C4-2B (cell line): ENCODE results near the gene CDCA5.
A peak's percentile ranks its signal among the peaks of the same experiment; 100 is the strongest.

Experiments
- H3K27ac ChIP-seq: fragments of 450-650 bp; 2 replicates; pipeline ENCODE4 v1.5.1; 2017
- CTCF ChIP-seq: fragments of 450-650 bp; conservative IDR thresholded peaks from 2 replicates; pipeline ENCODE4 v1.5.1; 2017; ENCODE audit warnings: mild to moderate bottlenecking
- ZFX ChIP-seq: fragments of 450-650 bp; IDR thresholded peaks from 2 replicates; pipeline ENCODE4 v1.6.1; 2017

CDCA5 gene

GRCh38 chr11:65112546-65113360 lies 28.9 kb upstream of the CDCA5 start:
- TF ChIP-seq ZFX (no peak), CTCF (peak; percentile 99)
- peak overlapping the region; percentile 96 for H3K27ac ChIP-seq

GRCh38 chr11:65111744-65112545 lies 28.1 kb upstream of the CDCA5 start, which contains the start of gene TM7SF2:
TM7SF2 (plus strand) TSS chr11:65111872; CDS start chr11:65112016, 144 bp downstream.
- TF ChIP-seq CTCF (0 out of 2 replicates have a peak, but pooled peaks have one; percentile 46), ZFX (no peak)
- peak within 1 kb of the TSS; percentile 96 for H3K27ac ChIP-seq

DNA sequence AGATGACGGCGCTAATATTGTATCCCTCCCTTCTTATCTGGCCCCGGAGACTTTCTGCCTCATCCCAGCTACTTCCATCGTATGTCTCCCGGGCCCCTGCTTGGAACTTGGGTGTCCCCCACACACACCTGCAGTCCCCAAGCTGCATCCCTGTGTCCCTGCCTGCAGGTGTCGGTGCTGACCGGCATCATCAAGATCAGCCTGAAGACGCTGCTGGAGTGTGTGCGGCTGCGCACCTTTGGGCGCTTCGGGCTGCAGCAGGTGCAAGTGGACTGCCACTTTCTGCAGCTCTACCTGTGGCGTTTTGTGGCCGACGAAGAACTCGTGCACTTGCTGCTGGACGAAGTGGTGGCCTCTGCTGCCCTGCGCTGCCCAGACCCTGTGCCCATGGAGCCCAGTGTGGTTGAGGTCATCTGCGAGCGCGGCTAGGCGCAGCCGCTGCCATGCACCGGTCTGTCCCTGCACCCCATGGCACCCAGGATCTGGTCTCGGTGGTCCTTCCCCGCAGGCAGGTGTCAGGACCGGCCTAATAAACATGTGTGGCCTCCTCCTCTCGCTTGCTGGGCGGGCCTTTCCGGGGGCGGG lies 27.4 kb upstream of the CDCA5 start:
- no peak for TF ChIP-seq ZFX
- TF ChIP-seq CTCF, result no peak
- peak overlapping the region; percentile 96; the same call in 1 of the 2 replicates for H3K27ac ChIP-seq

DNA sequence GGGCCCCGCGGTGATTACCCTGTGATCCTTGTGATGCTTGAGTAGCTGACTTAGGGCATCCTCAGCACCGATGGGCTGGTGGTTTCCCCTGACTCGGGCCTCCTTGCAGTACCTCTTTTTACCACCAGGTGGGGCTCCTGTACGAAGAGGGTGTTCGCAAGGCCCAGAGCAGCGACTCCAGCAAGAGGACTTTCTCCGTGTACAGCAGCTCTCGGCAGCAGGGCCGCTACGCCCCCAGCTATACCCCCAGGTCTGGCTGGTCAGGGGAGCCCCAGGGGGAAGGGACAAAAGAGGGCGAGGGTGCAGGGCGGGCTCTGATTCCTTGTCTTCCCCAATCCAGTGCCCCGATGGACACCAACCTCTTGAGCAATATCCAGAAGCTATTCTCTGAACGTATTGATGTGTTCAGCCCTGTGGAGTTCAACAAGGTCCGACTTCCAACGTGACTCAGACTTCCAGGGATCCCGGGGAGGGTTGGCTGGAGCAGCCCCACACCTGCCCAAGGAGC lies 26.6 kb upstream of the CDCA5 start:
- no peak for TF ChIP-seq ZFX
- peak; percentile 97 for TF ChIP-seq CTCF
- peak overlapping the region; percentile 96 for H3K27ac ChIP-seq

GRCh38 chr11:65109231-65110198 lies 25.7 kb upstream of the CDCA5 start:
- no peak for TF ChIP-seq CTCF
- no peak for TF ChIP-seq ZFX
- peak overlapping the region; percentile 96 for H3K27ac ChIP-seq

- TF ChIP-seq ZFX (peak; percentile 96), CTCF (no peak; the same call in 1 of the 2 replicates)
- H3K27ac ChIP-seq, result peak overlapping the region; percentile 96
Measured at GRCh38 chr11:65108469-65109123, 24.8 kb upstream of the CDCA5 start.
